ENCODE results near the gene COX6A1. TPM values are rescaled to one million over a fixed set of nuclear protein-coding genes. Genes with fewer than 3 reads are reported as not detected.
A peak's percentile ranks its signal among the peaks of the same experiment; 100 is the strongest.

COX6A1 gene
- total and polyA plus RNA-seq, 2 of the 13 experiments (the other 11 are each of a cell fraction or from before 2014, with no cell fraction given): 542 to 673 TPM

DNA sequence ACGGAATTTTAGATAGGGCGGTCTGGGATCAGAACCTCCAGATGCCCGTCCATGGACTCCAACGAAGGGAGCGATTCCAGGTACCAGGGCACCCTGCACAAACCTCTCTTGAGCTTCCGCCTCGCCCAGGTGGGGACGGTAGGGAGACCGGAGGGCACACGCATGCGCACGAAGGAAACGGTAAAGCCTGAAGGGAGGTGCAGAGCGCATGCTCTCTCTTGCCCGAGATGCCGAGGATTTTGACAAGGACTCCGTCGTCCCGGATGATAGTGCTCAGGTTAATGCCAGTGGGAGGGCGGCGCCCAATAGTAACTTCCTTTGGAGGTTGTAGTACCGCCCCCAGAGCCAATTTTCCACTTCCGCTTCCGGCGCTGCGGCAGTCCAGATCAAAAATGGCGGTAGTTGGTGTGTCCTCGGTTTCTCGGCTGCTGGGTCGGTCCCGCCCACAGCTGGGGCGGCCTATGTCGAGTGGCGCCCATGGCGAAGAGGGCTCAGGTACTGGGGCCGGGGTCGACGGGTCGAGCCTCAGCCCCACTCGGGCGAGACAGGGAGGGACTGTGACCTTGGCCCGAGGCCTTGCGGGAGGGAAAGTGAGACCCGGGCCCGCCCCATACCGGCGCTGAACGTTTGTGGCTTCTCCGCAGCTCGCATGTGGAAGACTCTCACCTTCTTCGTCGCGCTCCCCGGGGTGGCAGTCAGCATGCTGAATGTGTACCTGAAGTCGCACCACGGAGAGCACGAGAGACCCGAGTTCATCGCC is at the start of gene COX6A1 (continued):
- TF ChIP-seq, protein P1, sequence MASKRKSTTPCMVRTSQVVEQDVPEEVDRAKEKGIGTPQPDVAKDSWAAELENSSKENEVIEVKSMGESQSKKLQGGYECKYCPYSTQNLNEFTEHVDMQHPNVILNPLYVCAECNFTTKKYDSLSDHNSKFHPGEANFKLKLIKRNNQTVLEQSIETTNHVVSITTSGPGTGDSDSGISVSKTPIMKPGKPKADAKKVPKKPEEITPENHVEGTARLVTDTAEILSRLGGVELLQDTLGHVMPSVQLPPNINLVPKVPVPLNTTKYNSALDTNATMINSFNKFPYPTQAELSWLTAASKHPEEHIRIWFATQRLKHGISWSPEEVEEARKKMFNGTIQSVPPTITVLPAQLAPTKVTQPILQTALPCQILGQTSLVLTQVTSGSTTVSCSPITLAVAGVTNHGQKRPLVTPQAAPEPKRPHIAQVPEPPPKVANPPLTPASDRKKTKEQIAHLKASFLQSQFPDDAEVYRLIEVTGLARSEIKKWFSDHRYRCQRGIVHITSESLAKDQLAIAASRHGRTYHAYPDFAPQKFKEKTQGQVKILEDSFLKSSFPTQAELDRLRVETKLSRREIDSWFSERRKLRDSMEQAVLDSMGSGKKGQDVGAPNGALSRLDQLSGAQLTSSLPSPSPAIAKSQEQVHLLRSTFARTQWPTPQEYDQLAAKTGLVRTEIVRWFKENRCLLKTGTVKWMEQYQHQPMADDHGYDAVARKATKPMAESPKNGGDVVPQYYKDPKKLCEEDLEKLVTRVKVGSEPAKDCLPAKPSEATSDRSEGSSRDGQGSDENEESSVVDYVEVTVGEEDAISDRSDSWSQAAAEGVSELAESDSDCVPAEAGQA (IDR thresholded peaks at IDR 0.05; ENCODE audit: low read depth): peak; percentile 70
- TF ChIP-seq, protein P1 (CRISPR knock-in tag; IDR thresholded peaks at IDR 0.05; ENCODE audit: borderline replicate concordance): no peak
- TF ChIP-seq, protein P2, sequence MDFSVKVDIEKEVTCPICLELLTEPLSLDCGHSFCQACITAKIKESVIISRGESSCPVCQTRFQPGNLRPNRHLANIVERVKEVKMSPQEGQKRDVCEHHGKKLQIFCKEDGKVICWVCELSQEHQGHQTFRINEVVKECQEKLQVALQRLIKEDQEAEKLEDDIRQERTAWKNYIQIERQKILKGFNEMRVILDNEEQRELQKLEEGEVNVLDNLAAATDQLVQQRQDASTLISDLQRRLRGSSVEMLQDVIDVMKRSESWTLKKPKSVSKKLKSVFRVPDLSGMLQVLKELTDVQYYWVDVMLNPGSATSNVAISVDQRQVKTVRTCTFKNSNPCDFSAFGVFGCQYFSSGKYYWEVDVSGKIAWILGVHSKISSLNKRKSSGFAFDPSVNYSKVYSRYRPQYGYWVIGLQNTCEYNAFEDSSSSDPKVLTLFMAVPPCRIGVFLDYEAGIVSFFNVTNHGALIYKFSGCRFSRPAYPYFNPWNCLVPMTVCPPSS (IDR thresholded peaks at IDR 0.05): no peak
- no peak for TF ChIP-seq ZNF841 (CRISPR knock-in tag; IDR thresholded peaks at IDR 0.05; ENCODE audit: borderline replicate concordance)
- TF ChIP-seq CCAR2 (optimal IDR thresholded peaks at IDR 0.05; ENCODE audit: low read depth, low read length): no peak
- no peak for TF ChIP-seq IKZF1 (IDR thresholded peaks at IDR 0.05)
- TF ChIP-seq EED (CRISPR knock-in tag; IDR thresholded peaks at IDR 0.05): no peak
- TF ChIP-seq, protein P3, sequence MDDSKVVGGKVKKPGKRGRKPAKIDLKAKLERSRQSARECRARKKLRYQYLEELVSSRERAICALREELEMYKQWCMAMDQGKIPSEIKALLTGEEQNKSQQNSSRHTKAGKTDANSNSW (CRISPR knock-in tag; IDR thresholded peaks at IDR 0.05; ENCODE audit: borderline replicate concordance): no peak
- TF ChIP-seq NR3C1 (CRISPR knock-in tag; IDR thresholded peaks at IDR 0.05): no peak
- TF ChIP-seq ZNF563 (CRISPR knock-in tag; IDR thresholded peaks at IDR 0.05): peak; percentile 67; the same call in 1 of the 2 replicates
- no peak for TF ChIP-seq ATF7 (IDR thresholded peaks at IDR 0.05)
- no peak for TF ChIP-seq ATF7 (CRISPR knock-in tag; IDR thresholded peaks at IDR 0.05)
- TF ChIP-seq RBAK (CRISPR knock-in tag; IDR thresholded peaks at IDR 0.05): no peak
- TF ChIP-seq RELA (CRISPR knock-in tag; IDR thresholded peaks at IDR 0.05): no peak
- TF ChIP-seq ZNF768 (CRISPR knock-in tag; IDR thresholded peaks at IDR 0.05): peak; percentile 74
- TF ChIP-seq, protein P4, sequence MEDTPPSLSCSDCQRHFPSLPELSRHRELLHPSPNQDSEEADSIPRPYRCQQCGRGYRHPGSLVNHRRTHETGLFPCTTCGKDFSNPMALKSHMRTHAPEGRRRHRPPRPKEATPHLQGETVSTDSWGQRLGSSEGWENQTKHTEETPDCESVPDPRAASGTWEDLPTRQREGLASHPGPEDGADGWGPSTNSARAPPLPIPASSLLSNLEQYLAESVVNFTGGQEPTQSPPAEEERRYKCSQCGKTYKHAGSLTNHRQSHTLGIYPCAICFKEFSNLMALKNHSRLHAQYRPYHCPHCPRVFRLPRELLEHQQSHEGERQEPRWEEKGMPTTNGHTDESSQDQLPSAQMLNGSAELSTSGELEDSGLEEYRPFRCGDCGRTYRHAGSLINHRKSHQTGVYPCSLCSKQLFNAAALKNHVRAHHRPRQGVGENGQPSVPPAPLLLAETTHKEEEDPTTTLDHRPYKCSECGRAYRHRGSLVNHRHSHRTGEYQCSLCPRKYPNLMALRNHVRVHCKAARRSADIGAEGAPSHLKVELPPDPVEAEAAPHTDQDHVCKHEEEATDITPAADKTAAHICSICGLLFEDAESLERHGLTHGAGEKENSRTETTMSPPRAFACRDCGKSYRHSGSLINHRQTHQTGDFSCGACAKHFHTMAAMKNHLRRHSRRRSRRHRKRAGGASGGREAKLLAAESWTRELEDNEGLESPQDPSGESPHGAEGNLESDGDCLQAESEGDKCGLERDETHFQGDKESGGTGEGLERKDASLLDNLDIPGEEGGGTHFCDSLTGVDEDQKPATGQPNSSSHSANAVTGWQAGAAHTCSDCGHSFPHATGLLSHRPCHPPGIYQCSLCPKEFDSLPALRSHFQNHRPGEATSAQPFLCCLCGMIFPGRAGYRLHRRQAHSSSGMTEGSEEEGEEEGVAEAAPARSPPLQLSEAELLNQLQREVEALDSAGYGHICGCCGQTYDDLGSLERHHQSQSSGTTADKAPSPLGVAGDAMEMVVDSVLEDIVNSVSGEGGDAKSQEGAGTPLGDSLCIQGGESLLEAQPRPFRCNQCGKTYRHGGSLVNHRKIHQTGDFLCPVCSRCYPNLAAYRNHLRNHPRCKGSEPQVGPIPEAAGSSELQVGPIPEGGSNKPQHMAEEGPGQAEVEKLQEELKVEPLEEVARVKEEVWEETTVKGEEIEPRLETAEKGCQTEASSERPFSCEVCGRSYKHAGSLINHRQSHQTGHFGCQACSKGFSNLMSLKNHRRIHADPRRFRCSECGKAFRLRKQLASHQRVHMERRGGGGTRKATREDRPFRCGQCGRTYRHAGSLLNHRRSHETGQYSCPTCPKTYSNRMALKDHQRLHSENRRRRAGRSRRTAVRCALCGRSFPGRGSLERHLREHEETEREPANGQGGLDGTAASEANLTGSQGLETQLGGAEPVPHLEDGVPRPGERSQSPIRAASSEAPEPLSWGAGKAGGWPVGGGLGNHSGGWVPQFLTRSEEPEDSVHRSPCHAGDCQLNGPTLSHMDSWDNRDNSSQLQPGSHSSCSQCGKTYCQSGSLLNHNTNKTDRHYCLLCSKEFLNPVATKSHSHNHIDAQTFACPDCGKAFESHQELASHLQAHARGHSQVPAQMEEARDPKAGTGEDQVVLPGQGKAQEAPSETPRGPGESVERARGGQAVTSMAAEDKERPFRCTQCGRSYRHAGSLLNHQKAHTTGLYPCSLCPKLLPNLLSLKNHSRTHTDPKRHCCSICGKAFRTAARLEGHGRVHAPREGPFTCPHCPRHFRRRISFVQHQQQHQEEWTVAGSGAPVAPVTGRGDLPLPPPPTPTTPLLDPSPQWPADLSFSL (CRISPR knock-in tag; IDR thresholded peaks at IDR 0.05): peak; percentile 44; the same call in 1 of the 2 replicates
- 0 out of 2 replicates have a peak, but pooled peaks have one; percentile 26 for TF ChIP-seq ZNF777 (CRISPR knock-in tag; IDR thresholded peaks at IDR 0.05)

Measured in HepG2 (cell line).